K562 (cell line): ENCODE results near the gene EIF5. TPM values are rescaled to one million over a fixed set of nuclear protein-coding genes. Genes with fewer than 3 reads are reported as not detected.

Experiments
- CCNT2 ChIP-seq: IDR thresholded peaks from 2 replicates; pipeline ENCODE4 v1.6.1; 2011; ENCODE audit warnings: borderline replicate concordance, low read depth, mild to moderate bottlenecking, moderate library complexity, mixed read lengths, low read length; ENCODE audit not compliant: insufficient read length; ENCODE audit errors: extremely low read depth
- CGGBP1 ChIP-seq: fragments of 250-450 bp; sonication (Bioruptor Pico); IDR thresholded peaks from 2 replicates; pipeline ENCODE4 v1.9.0; 2021; ENCODE audit warnings: mild to moderate bottlenecking
- HMG20A ChIP-seq: fragments of 450-650 bp; formaldehyde crosslinking; conservative IDR thresholded peaks from 2 replicates; pipeline ENCODE4 v1.4.0; 2020; ENCODE audit warnings: mild to moderate bottlenecking, mixed read lengths
- KDM5B ChIP-seq: fragments of 200-600 bp; sonication (generic); IDR thresholded peaks from 2 replicates; pipeline ENCODE4 v1.6.1; 2012; ENCODE audit warnings: low read depth, mild to moderate bottlenecking, moderate library complexity, low read length, control low read depth, inconsistent platforms; ENCODE audit not compliant: insufficient replicate concordance
- MAX ChIP-seq: sonication (generic); formaldehyde crosslinking; IDR thresholded peaks from 2 replicates; pipeline ENCODE4 v1.9.0; 2022; ENCODE audit warnings: mild to moderate bottlenecking, missing genetic modification reagents
- NR2F6 ChIP-seq: fragments of 450-650 bp; formaldehyde crosslinking; IDR thresholded peaks from 2 replicates; pipeline ENCODE4 v1.4.0; 2020; ENCODE audit warnings: mild to moderate bottlenecking
- PHB ChIP-seq: fragments of 250-450 bp; sonication (Bioruptor Pico); IDR thresholded peaks from 2 replicates; pipeline ENCODE4 v1.5.0; 2021
- RBM39 ChIP-seq: fragments of 200-400 bp; formaldehyde crosslinking; optimal IDR thresholded peaks from 2 replicates; pipeline ENCODE3; 2018; ENCODE audit warnings: low read depth, low read length
- SMAD4 ChIP-seq: fragments of 250-450 bp; sonication (Bioruptor Pico); conservative IDR thresholded peaks from 2 replicates; pipeline ENCODE4 v1.8.0; 2021; ENCODE audit warnings: inconsistent platforms, mild to moderate bottlenecking, moderate library complexity
- STAT6 ChIP-seq: sonication (generic); formaldehyde crosslinking; IDR thresholded peaks from 2 replicates; pipeline ENCODE4 v1.8.1; 2023; ENCODE audit warnings: mild to moderate bottlenecking, missing genetic modification reagents
- USF1 ChIP-seq: sonication (generic); formaldehyde crosslinking; IDR thresholded peaks from 2 replicates; pipeline ENCODE4 v1.9.0; 2022; ENCODE audit warnings: mild to moderate bottlenecking, missing genetic modification reagents
- ZEB2 ChIP-seq: fragments of 450-650 bp; IDR thresholded peaks from 2 replicates; pipeline ENCODE4 v1.6.1; 2016
- ZKSCAN3 ChIP-seq: fragments of 250-450 bp; sonication (Bioruptor Pico); IDR thresholded peaks from 2 replicates; pipeline ENCODE4 v1.4.0; 2020
- ZNF449 ChIP-seq: fragments of 250-450 bp; sonication (Bioruptor Pico); IDR thresholded peaks from 2 replicates; pipeline ENCODE4 v1.8.0; 2022; ENCODE audit warnings: moderate library complexity, mild to moderate bottlenecking, inconsistent platforms
- polyA plus RNA-seq, 8 experiments: library from polyadenylated mRNA; depleted of rRNA in 4 of 8; stranded (reverse) in 5 of 8; unstranded in 3 of 8; fragments of >200 nt; fragmentation: Nextera tagmentation in 2 of 8; fragmentation: Illumina TruSeq in 1 of 8; extraction: Ambion mirVana in 2 of 8; extraction: Trizol in 1 of 8; gene quantifications; 2 replicates each; pipeline versions ENCODE4 v1.2.1 to v1.2.3, GENCODE V29; 2011 to 2014; ENCODE audit warnings: inconsistent platforms in 1 of 8, missing spikeins in 1 of 8
- total RNA-seq, 7 experiments: library from RNA; depleted of rRNA in 6 of 7; stranded (reverse); fragments of >200 nt in 6 of 7; fragmentation: Illumina TruSeq in 2 of 7; extraction: Trizol in 2 of 7; gene quantifications; 2 replicates each; pipeline versions ENCODE4 v1.2.1 to v1.2.3, GENCODE V29; 2011 to 2021; ENCODE audit warnings: low replicate concordance in 1 of 7
- TF ChIP-seq, protein P1 (sequence below): fragments of 200-800 bp; sonication (Bioruptor generic); IDR thresholded peaks from 2 replicates; pipeline ENCODE4 v1.6.1; 2017; ENCODE audit warnings: missing genetic modification characterization, missing compliant biosample characterization
- TF ChIP-seq, protein P2 (sequence below): fragments of 150-350 bp; IDR thresholded peaks from 2 replicates; pipeline ENCODE4 v1.6.1; 2014; ENCODE audit warnings: low read depth, mild to moderate bottlenecking, low read length, borderline replicate concordance

The EIF5 gene
- total and polyA plus RNA-seq, 9 of the 15 experiments (the other 6 are each of a cell fraction or from before 2014, with no cell fraction given), result 92.7 to 442 (median 190) TPM

DNA sequence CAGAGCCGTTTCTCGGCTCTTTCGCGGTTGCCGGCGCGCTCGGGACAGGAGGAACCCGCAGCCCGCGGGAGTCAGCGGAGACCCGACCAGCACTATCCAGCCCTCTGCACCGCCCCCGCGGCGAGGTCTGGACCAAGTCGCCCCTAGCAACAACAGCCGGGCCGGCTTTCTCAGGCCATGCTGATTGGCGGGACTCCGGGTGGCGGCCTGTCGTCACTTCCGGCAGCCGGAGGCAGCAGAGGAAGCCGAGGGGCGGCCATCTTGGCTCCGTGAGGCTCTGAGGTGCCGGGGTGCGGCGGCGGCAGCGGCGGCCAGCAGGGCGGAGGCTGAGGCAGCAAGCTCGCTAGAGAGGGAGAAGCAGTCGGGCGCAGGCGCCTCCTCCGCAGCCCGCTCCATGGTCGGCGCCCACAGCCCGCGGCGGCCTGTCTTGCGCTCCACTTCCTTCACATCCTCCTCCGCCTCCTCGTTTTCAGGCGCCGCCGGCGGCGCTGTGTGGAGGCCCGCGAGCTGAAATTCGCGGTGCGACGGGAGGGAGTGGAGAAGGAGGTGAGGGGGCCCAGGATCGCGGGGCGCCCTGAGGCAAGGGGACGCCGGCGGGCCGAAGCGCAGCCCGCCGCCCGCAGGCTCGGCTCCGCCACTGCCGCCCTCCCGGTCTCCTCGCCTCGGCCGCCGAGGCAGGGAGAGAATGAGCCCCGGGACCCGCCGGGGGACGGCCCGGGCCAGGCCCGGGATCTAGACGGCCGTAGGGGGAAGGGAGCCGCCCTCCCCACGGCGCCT, 51.3 kb downstream of the EIF5 start, which contains the start of gene MARK3 (continued):
- TF ChIP-seq STAT6 (CRISPR knock-in tag) (no peak), MAX (peak; percentile 36; the same call in 1 of the 2 replicates), SMAD4 (CRISPR knock-in tag) (peak; percentile 81), RBM39 (no peak), HMG20A (no peak), CGGBP1 (CRISPR knock-in tag) (no peak), ZNF449 (no peak), USF1 (CRISPR knock-in tag) (no peak), NR2F6 (no peak), ZKSCAN3 (CRISPR knock-in tag) (no peak), CCNT2 (peak; percentile 44), PHB (no peak), ZEB2 (0 out of 2 replicates have a peak, but pooled peaks have one; percentile 61), KDM5B (peak; percentile 57)
- TF ChIP-seq, protein P1, sequence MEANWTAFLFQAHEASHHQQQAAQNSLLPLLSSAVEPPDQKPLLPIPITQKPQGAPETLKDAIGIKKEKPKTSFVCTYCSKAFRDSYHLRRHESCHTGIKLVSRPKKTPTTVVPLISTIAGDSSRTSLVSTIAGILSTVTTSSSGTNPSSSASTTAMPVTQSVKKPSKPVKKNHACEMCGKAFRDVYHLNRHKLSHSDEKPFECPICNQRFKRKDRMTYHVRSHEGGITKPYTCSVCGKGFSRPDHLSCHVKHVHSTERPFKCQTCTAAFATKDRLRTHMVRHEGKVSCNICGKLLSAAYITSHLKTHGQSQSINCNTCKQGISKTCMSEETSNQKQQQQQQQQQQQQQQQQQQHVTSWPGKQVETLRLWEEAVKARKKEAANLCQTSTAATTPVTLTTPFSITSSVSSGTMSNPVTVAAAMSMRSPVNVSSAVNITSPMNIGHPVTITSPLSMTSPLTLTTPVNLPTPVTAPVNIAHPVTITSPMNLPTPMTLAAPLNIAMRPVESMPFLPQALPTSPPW (CRISPR knock-in tag), result no peak
- TF ChIP-seq, protein P2, sequence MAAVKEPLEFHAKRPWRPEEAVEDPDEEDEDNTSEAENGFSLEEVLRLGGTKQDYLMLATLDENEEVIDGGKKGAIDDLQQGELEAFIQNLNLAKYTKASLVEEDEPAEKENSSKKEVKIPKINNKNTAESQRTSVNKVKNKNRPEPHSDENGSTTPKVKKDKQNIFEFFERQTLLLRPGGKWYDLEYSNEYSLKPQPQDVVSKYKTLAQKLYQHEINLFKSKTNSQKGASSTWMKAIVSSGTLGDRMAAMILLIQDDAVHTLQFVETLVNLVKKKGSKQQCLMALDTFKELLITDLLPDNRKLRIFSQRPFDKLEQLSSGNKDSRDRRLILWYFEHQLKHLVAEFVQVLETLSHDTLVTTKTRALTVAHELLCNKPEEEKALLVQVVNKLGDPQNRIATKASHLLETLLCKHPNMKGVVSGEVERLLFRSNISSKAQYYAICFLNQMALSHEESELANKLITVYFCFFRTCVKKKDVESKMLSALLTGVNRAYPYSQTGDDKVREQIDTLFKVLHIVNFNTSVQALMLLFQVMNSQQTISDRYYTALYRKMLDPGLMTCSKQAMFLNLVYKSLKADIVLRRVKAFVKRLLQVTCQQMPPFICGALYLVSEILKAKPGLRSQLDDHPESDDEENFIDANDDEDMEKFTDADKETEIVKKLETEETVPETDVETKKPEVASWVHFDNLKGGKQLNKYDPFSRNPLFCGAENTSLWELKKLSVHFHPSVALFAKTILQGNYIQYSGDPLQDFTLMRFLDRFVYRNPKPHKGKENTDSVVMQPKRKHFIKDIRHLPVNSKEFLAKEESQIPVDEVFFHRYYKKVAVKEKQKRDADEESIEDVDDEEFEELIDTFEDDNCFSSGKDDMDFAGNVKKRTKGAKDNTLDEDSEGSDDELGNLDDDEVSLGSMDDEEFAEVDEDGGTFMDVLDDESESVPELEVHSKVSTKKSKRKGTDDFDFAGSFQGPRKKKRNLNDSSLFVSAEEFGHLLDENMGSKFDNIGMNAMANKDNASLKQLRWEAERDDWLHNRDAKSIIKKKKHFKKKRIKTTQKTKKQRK, result no peak
